ENCODE results near the gene ITGA7.

- TF ChIP-seq, protein P1, sequence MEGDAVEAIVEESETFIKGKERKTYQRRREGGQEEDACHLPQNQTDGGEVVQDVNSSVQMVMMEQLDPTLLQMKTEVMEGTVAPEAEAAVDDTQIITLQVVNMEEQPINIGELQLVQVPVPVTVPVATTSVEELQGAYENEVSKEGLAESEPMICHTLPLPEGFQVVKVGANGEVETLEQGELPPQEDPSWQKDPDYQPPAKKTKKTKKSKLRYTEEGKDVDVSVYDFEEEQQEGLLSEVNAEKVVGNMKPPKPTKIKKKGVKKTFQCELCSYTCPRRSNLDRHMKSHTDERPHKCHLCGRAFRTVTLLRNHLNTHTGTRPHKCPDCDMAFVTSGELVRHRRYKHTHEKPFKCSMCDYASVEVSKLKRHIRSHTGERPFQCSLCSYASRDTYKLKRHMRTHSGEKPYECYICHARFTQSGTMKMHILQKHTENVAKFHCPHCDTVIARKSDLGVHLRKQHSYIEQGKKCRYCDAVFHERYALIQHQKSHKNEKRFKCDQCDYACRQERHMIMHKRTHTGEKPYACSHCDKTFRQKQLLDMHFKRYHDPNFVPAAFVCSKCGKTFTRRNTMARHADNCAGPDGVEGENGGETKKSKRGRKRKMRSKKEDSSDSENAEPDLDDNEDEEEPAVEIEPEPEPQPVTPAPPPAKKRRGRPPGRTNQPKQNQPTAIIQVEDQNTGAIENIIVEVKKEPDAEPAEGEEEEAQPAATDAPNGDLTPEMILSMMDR (IDR thresholded peaks at IDR 0.05) = no peak
- TF ChIP-seq POLR2AphosphoS5 (IDR thresholded peaks at IDR 0.05) = no peak
Measured at GRCh38 chr12:55707219-55707671, 459 bp downstream of the ITGA7 start.

Data from upper lobe of left lung (tissue), 4 donors.